ENCODE results near the gene ABHD1. TPM values are rescaled to one million over a fixed set of nuclear protein-coding genes. Genes with fewer than 3 reads are reported as not detected.
A peak's percentile ranks its signal among the peaks of the same experiment; 100 is the strongest.

ABHD1 gene
- polyA plus RNA-seq, 1 donor from 2014 or later = not detected

- H3K9ac ChIP-seq (ENCODE audit: low read length) = no peak overlapping the region
- H3K4me2 ChIP-seq (ENCODE audit: low read length) = no peak overlapping the region
- H3K79me2 ChIP-seq (replicated peaks; ENCODE audit: insufficient read depth, low read length) = no peaks in the 10 kb centered on the region
- peaks cover 10% of the 10 kb centered on the region for H3K27me3 ChIP-seq (ENCODE audit: insufficient read depth, low read depth, low read length)
- no peaks in the 10 kb centered on the region for H3K36me3 ChIP-seq (ENCODE audit: insufficient read depth, low read length)
- H2AFZ ChIP-seq (ENCODE audit: low read depth, low read length) = no peak overlapping the region
- no peaks in the 10 kb centered on the region for H3F3A ChIP-seq (ENCODE audit: insufficient read depth, low read length, poor library complexity, severe bottlenecking)
- peak overlapping the region; percentile 80 for H3K4me3 ChIP-seq (ENCODE audit: low read length)
- H3K9me3 ChIP-seq (ENCODE audit: low read length) = no peaks in the 10 kb centered on the region
- H3K9me2 ChIP-seq (ENCODE audit: insufficient read depth, low read length) = no peaks in the 10 kb centered on the region
- H4K20me1 ChIP-seq (ENCODE audit: insufficient read depth) = no peaks in the 10 kb centered on the region
- no peak for TF ChIP-seq SMC3 (conservative IDR thresholded peaks at IDR 0.05; ENCODE audit: poor library complexity)
- no peak for TF ChIP-seq MXI1 (conservative IDR thresholded peaks at IDR 0.05; ENCODE audit: poor library complexity, severe bottlenecking)
- no peak for TF ChIP-seq POLR2AphosphoS5 (IDR thresholded peaks at IDR 0.05)
- no peak overlapping the region for H3K27ac ChIP-seq (ENCODE audit: low read length)
Observed at GRCh38 chr2:27087823-27088410, 35.7 kb upstream of the ABHD1 start.

- Histone ChIP-seq H4K20me1 (ENCODE audit: insufficient read depth) (no peaks in the 10 kb centered on the region), H2AFZ (ENCODE audit: low read depth, low read length) (no peak overlapping the region), H3K4me3 (ENCODE audit: low read length) (no peak overlapping the region), H3K9me2 (ENCODE audit: insufficient read depth, low read length) (no peaks in the 10 kb centered on the region), H3K9ac (ENCODE audit: low read length) (no peak overlapping the region), H3K4me2 (ENCODE audit: low read length) (no peak overlapping the region), H3K79me2 (replicated peaks; ENCODE audit: insufficient read depth, low read length) (no peaks in the 10 kb centered on the region), H3K9me3 (ENCODE audit: low read length) (no peaks in the 10 kb centered on the region), H3K27ac (ENCODE audit: low read length) (no peak overlapping the region), H3F3A (ENCODE audit: insufficient read depth, low read length, poor library complexity, severe bottlenecking) (no peaks in the 10 kb centered on the region), H3K36me3 (ENCODE audit: insufficient read depth, low read length) (no peaks in the 10 kb centered on the region), H3K27me3 (ENCODE audit: insufficient read depth, low read depth, low read length) (peaks cover 10% of the 10 kb centered on the region)
- TF ChIP-seq EP300 (conservative IDR thresholded peaks at IDR 0.05; ENCODE audit: poor library complexity, severe bottlenecking) = no peak
- TF ChIP-seq, protein P1, sequence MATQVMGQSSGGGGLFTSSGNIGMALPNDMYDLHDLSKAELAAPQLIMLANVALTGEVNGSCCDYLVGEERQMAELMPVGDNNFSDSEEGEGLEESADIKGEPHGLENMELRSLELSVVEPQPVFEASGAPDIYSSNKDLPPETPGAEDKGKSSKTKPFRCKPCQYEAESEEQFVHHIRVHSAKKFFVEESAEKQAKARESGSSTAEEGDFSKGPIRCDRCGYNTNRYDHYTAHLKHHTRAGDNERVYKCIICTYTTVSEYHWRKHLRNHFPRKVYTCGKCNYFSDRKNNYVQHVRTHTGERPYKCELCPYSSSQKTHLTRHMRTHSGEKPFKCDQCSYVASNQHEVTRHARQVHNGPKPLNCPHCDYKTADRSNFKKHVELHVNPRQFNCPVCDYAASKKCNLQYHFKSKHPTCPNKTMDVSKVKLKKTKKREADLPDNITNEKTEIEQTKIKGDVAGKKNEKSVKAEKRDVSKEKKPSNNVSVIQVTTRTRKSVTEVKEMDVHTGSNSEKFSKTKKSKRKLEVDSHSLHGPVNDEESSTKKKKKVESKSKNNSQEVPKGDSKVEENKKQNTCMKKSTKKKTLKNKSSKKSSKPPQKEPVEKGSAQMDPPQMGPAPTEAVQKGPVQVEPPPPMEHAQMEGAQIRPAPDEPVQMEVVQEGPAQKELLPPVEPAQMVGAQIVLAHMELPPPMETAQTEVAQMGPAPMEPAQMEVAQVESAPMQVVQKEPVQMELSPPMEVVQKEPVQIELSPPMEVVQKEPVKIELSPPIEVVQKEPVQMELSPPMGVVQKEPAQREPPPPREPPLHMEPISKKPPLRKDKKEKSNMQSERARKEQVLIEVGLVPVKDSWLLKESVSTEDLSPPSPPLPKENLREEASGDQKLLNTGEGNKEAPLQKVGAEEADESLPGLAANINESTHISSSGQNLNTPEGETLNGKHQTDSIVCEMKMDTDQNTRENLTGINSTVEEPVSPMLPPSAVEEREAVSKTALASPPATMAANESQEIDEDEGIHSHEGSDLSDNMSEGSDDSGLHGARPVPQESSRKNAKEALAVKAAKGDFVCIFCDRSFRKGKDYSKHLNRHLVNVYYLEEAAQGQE (IDR thresholded peaks at IDR 0.05; ENCODE audit: borderline replicate concordance) = no peak
Observed at GRCh38 chr2:27088634-27089033, 35.0 kb upstream of the ABHD1 start.

DNA sequence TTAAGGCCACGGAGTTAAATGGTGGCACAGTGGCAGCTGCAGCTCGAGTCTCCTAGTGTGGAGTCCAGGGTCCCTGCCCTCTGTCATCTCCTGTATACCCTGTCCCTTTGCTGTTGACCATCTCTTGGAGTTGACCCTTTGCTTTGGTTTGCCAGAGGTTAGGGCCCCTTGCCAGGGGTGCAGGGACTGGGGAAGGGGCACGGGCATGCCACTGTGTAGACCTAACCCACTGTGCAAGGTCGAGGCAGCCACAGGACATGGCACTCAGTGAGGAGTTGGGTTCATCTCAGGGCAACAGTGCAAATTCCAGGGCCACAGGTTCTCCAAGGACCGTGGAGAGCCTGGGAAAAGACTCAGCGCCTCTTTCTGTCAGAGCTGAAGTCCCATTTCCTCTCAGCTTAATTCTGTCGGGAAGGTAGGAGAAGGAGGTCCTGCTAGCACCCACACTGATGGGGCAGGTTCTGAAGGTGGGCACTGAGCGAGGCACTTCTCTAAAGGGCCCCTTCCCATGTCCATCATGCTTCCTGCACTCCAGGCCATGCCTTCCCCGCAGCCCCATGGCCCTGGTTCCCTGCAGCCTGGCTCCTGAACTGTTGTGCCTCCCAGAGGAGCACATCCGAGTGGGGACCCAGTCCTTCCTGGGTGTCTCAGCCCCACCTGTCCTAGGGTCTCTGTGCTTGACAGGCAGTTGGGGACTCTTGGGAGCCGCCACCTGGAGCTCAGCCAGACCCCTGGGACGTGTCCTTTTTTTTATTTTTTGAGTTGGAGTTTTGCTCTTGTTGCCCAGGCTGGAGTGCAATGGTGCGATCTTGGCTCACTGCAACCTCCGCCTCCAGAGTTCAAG is 34.3 kb upstream of the ABHD1 start:
- Histone ChIP-seq H3K27ac (ENCODE audit: low read length) (no peak overlapping the region), H3K4me2 (ENCODE audit: low read length) (no peak overlapping the region), H3K9ac (ENCODE audit: low read length) (no peak overlapping the region), H3K4me3 (ENCODE audit: low read length) (no peak overlapping the region), H3K36me3 (ENCODE audit: insufficient read depth, low read length) (no peaks in the 10 kb centered on the region), H3K79me2 (replicated peaks; ENCODE audit: insufficient read depth, low read length) (no peaks in the 10 kb centered on the region), H3F3A (ENCODE audit: insufficient read depth, low read length, poor library complexity, severe bottlenecking) (no peaks in the 10 kb centered on the region), H3K9me2 (ENCODE audit: insufficient read depth, low read length) (no peaks in the 10 kb centered on the region), H2AFZ (ENCODE audit: low read depth, low read length) (no peak overlapping the region), H3K9me3 (ENCODE audit: low read length) (no peaks in the 10 kb centered on the region), H3K27me3 (ENCODE audit: insufficient read depth, low read depth, low read length) (peaks cover 10% of the 10 kb centered on the region), H4K20me1 (ENCODE audit: insufficient read depth) (no peaks in the 10 kb centered on the region)
- TF ChIP-seq EZH2 (IDR thresholded peaks at IDR 0.05; ENCODE audit: borderline replicate concordance, insufficient read depth, low read length, poor library complexity, severe bottlenecking) (no peak), POLR2AphosphoS5 (IDR thresholded peaks at IDR 0.05) (no peak), SMC3 (conservative IDR thresholded peaks at IDR 0.05; ENCODE audit: poor library complexity) (no peak), RAD21 (conservative IDR thresholded peaks at IDR 0.05) (no peak), EP300 (conservative IDR thresholded peaks at IDR 0.05; ENCODE audit: poor library complexity, severe bottlenecking) (no peak), TAF1 (IDR thresholded peaks at IDR 0.05; ENCODE audit: low read depth) (no peak), MXI1 (conservative IDR thresholded peaks at IDR 0.05; ENCODE audit: poor library complexity, severe bottlenecking) (no peak)
- TF ChIP-seq, protein P2, sequence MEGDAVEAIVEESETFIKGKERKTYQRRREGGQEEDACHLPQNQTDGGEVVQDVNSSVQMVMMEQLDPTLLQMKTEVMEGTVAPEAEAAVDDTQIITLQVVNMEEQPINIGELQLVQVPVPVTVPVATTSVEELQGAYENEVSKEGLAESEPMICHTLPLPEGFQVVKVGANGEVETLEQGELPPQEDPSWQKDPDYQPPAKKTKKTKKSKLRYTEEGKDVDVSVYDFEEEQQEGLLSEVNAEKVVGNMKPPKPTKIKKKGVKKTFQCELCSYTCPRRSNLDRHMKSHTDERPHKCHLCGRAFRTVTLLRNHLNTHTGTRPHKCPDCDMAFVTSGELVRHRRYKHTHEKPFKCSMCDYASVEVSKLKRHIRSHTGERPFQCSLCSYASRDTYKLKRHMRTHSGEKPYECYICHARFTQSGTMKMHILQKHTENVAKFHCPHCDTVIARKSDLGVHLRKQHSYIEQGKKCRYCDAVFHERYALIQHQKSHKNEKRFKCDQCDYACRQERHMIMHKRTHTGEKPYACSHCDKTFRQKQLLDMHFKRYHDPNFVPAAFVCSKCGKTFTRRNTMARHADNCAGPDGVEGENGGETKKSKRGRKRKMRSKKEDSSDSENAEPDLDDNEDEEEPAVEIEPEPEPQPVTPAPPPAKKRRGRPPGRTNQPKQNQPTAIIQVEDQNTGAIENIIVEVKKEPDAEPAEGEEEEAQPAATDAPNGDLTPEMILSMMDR (IDR thresholded peaks at IDR 0.05; ENCODE audit: poor library complexity, severe bottlenecking) = no peak
- TF ChIP-seq, protein P1 (IDR thresholded peaks at IDR 0.05; ENCODE audit: borderline replicate concordance) = no peak

Measured in neural cell (in vitro differentiated cells).